ENCODE measurements around the gene RTL3. TPM values are rescaled to one million over a fixed set of nuclear protein-coding genes. Genes with fewer than 3 reads are reported as not detected.

RTL3 gene
- total and polyA plus RNA-seq, 9 of the 15 experiments (the other 6 are each of a cell fraction or from before 2014, with no cell fraction given): not detected

DNA sequence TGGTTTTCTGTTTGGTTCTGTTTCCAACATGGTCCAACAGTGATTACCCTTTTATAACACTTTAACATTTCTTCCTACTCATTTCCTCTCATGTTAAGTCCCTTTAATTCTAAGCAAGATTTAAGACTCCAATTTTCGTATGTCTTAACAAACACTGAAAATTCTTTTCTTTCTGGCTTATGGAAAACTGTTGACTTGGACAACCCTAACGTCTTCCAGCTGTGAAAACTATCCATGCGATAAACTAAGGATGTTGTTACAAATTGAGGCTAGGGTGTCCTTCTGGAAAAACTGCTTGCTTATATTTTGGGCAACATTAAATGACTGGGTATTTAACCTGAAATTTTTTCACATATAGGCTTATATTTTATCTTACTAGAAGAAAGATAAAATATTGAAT lies 33.9 kb upstream of the RTL3 start (continued):
- TF ChIP-seq, protein P1, sequence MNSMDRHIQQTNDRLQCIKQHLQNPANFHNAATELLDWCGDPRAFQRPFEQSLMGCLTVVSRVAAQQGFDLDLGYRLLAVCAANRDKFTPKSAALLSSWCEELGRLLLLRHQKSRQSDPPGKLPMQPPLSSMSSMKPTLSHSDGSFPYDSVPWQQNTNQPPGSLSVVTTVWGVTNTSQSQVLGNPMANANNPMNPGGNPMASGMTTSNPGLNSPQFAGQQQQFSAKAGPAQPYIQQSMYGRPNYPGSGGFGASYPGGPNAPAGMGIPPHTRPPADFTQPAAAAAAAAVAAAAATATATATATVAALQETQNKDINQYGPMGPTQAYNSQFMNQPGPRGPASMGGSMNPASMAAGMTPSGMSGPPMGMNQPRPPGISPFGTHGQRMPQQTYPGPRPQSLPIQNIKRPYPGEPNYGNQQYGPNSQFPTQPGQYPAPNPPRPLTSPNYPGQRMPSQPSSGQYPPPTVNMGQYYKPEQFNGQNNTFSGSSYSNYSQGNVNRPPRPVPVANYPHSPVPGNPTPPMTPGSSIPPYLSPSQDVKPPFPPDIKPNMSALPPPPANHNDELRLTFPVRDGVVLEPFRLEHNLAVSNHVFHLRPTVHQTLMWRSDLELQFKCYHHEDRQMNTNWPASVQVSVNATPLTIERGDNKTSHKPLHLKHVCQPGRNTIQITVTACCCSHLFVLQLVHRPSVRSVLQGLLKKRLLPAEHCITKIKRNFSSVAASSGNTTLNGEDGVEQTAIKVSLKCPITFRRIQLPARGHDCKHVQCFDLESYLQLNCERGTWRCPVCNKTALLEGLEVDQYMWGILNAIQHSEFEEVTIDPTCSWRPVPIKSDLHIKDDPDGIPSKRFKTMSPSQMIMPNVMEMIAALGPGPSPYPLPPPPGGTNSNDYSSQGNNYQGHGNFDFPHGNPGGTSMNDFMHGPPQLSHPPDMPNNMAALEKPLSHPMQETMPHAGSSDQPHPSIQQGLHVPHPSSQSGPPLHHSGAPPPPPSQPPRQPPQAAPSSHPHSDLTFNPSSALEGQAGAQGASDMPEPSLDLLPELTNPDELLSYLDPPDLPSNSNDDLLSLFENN (IDR thresholded peaks at IDR 0.05; ENCODE audit: low read depth in 2 of 2, low read length in 2 of 2): no peak
- TF ChIP-seq TAF15 (IDR thresholded peaks at IDR 0.05; ENCODE audit: low read depth, low read length): no peak
- no peak for TF ChIP-seq MXI1 (IDR thresholded peaks at IDR 0.05; ENCODE audit: low read depth, low read length)
- no peak for TF ChIP-seq POLR2A (conservative IDR thresholded peaks at IDR 0.05)

DNA sequence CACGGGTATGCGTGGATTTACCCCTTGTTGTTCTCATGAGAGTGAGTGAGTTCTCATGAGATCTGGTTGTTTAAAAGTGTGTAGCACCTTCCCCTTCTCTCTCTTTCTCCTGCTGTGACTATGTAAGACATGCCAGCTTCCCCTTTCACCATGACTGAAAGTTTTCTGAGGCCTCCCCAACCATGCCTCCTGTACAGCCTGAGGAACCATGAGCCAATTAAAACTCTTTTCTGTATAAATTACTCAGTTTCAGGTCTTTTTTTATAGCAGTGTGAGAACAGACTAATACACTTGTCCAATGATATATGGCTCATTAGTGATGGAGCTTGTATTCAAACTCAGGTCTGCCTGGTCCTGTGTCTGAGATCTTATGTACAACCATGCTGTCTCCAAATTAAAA lies 28.5 kb upstream of the RTL3 start:
- POLR2A ChIA-PET: no interaction called here
- H2AFZ ChIP-seq (ENCODE audit: low read depth, low read length): no peak overlapping the region
- H3K27me3 ChIP-seq (ENCODE audit: control insufficient read depth in 2 of 2, insufficient read depth in 2 of 2, low read length in 2 of 2): no peaks in the 10 kb centered on the region
- no peak overlapping the region for H3K4me2 ChIP-seq (ENCODE audit: insufficient read depth, low read length)
- ATAC-seq (no peak), FAIRE-seq (no peak), DNase-seq (ENCODE audit: extremely low read depth in 1 of 4, low spot score in 3 of 4) (no peak)
- H3K4me1 ChIP-seq (replicated peaks in 1 of 2; ENCODE audit: control insufficient read depth in 2 of 2, insufficient read depth in 2 of 2, low read length in 2 of 2): no peaks in the 10 kb centered on the region
- no peak overlapping the region for H3K4me3 ChIP-seq
- in situ Hi-C loops (cut with MboI) (no loop called here), intact Hi-C loops (cut with micrococcal nuclease) (no loop called here)
- no peaks in the 10 kb centered on the region for H3K36me3 ChIP-seq (ENCODE audit: control insufficient read depth, insufficient read depth, low read length)
- no peaks in the 10 kb centered on the region for H4K20me1 ChIP-seq (replicated peaks; ENCODE audit: control insufficient read depth, insufficient read depth, low read length)
- no TSS peak for BruUV-seq (replicated peaks)
- H3K9me3 ChIP-seq (replicated peaks; ENCODE audit: control insufficient read depth, insufficient read depth, low read depth, low read length): no peaks in the 10 kb centered on the region
- no peaks in the 10 kb centered on the region for H3K79me2 ChIP-seq (ENCODE audit: control insufficient read depth, insufficient read depth, low read length)
- WGBS (ENCODE audit: insufficient coverage, low coverage, missing lambda C conversion rate): 0% methylated on average over 2 of the region's 2 CpGs
- H3K9ac ChIP-seq (ENCODE audit: insufficient read depth in 1 of 2, low read depth in 2 of 2, low read length in 2 of 2): no peak overlapping the region
- CTCF ChIA-PET (ENCODE audit: low intra/inter-chr PET ratio): no interaction called here
- no peaks in the 10 kb centered on the region for H3K9me1 ChIP-seq (ENCODE audit: control insufficient read depth, insufficient read depth, low read length)
- no peak overlapping the region for H3K27ac ChIP-seq (ENCODE audit: extremely low read depth, low read depth, low read length)
- no peak for TF ChIP-seq JUND (IDR thresholded peaks at IDR 0.05; ENCODE audit: borderline replicate concordance, low read depth, low read length)
- TF ChIP-seq JUND (tag; IDR thresholded peaks at IDR 0.05; ENCODE audit: borderline replicate concordance, low read depth, low read length): no peak
- TF ChIP-seq, protein P2, sequence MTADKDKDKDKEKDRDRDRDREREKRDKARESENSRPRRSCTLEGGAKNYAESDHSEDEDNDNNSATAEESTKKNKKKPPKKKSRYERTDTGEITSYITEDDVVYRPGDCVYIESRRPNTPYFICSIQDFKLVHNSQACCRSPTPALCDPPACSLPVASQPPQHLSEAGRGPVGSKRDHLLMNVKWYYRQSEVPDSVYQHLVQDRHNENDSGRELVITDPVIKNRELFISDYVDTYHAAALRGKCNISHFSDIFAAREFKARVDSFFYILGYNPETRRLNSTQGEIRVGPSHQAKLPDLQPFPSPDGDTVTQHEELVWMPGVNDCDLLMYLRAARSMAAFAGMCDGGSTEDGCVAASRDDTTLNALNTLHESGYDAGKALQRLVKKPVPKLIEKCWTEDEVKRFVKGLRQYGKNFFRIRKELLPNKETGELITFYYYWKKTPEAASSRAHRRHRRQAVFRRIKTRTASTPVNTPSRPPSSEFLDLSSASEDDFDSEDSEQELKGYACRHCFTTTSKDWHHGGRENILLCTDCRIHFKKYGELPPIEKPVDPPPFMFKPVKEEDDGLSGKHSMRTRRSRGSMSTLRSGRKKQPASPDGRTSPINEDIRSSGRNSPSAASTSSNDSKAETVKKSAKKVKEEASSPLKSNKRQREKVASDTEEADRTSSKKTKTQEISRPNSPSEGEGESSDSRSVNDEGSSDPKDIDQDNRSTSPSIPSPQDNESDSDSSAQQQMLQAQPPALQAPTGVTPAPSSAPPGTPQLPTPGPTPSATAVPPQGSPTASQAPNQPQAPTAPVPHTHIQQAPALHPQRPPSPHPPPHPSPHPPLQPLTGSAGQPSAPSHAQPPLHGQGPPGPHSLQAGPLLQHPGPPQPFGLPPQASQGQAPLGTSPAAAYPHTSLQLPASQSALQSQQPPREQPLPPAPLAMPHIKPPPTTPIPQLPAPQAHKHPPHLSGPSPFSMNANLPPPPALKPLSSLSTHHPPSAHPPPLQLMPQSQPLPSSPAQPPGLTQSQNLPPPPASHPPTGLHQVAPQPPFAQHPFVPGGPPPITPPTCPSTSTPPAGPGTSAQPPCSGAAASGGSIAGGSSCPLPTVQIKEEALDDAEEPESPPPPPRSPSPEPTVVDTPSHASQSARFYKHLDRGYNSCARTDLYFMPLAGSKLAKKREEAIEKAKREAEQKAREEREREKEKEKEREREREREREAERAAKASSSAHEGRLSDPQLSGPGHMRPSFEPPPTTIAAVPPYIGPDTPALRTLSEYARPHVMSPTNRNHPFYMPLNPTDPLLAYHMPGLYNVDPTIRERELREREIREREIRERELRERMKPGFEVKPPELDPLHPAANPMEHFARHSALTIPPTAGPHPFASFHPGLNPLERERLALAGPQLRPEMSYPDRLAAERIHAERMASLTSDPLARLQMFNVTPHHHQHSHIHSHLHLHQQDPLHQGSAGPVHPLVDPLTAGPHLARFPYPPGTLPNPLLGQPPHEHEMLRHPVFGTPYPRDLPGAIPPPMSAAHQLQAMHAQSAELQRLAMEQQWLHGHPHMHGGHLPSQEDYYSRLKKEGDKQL (CRISPR knock-in tag; IDR thresholded peaks at IDR 0.05; ENCODE audit: borderline replicate concordance): no peak

Measured in K562 (cell line).